ENCODE results near the gene ETV4. TPM values are rescaled to one million over a fixed set of nuclear protein-coding genes. Genes with fewer than 3 reads are reported as not detected.

Gene ETV4
- total and polyA plus RNA-seq, 4 donors, result 2.7 to 27.2 (median 13.9) TPM

DNA sequence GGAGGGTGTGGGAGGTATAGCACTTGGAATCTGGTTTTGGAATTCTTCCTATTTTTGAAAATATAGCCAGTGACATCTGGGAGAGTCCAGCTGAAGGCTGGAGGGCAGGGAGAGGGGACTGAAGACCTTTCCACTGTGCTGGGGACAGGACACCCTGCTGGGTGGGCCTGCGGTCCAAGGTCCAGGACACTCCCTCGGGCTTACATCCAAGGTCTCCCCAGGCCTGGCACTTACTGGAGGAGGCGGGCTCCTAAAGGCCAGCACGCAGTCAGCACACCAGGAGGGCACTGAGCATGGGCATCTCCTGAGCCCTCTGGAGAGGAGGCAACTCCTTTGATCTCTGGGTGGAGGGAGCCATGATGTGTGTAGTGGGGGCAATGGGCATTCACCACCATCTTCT, 35.5 kb upstream of the ETV4 start:
- no peak for DNase-seq (ENCODE audit: low read depth in 4 of 6, low spot score in 6 of 6)
- Histone ChIP-seq H3K4me1 (ENCODE audit: control insufficient read depth, insufficient read depth, low read length) (peaks cover 24% of the 10 kb centered on the region), H3K27me3 (ENCODE audit: control insufficient read depth, insufficient read depth, low read length) (no peaks in the 10 kb centered on the region), H3K9me3 (ENCODE audit: control insufficient read depth, insufficient read depth, low read length) (no peaks in the 10 kb centered on the region), H3K36me3 (ENCODE audit: control insufficient read depth, insufficient read depth, low read length) (no peaks in the 10 kb centered on the region), H3K27ac (ENCODE audit: low read depth, low read length) (no peak overlapping the region), H3K4me3 (ENCODE audit: low read depth, low read length) (no peak overlapping the region)
- 67% methylated on average over 3 of the region's 4 CpGs for WGBS (ENCODE audit: insufficient coverage)

DNA sequence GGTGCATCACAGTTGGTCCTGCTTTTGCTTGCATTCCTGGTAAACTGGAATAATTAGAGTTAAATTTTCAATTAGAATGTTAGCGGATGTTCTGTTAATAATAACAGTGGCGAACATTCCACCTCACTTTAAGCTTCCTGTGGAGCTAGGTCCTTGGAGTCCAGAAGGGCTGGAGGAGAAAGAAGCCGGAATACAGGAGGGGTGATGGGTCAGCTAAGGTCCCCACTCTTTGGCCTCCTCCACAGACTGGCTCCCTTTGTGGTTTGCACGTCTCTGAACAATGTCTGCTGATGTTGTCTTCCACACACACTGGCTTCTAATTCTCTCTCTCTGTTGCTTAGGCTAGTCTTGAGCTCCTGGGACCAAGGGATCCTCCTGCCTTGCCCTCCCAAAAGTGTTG, 35.0 kb upstream of the ETV4 start:
- no peak for DNase-seq (ENCODE audit: low read depth in 4 of 6, low spot score in 6 of 6)
- no CpG with 5 or more reads among the region's 4 CpGs for WGBS (ENCODE audit: insufficient coverage)
- H3K4me1 ChIP-seq (ENCODE audit: control insufficient read depth, insufficient read depth, low read length), result peaks cover 28% of the 10 kb centered on the region
- no peaks in the 10 kb centered on the region for H3K36me3 ChIP-seq (ENCODE audit: control insufficient read depth, insufficient read depth, low read length)
- no peaks in the 10 kb centered on the region for H3K9me3 ChIP-seq (ENCODE audit: control insufficient read depth, insufficient read depth, low read length)
- no peak overlapping the region for H3K4me3 ChIP-seq (ENCODE audit: low read depth, low read length)
- H3K27me3 ChIP-seq (ENCODE audit: control insufficient read depth, insufficient read depth, low read length), result no peaks in the 10 kb centered on the region
- no peak overlapping the region for H3K27ac ChIP-seq (ENCODE audit: low read depth, low read length)

GRCh38 chr17:43579566-43580140, 33.5 kb upstream of the ETV4 start:
- Histone ChIP-seq H3K4me3 (ENCODE audit: low read depth, low read length) (no peak overlapping the region), H3K36me3 (ENCODE audit: control insufficient read depth, insufficient read depth, low read length) (no peaks in the 10 kb centered on the region), H3K4me1 (ENCODE audit: control insufficient read depth, insufficient read depth, low read length) (peaks cover 30% of the 10 kb centered on the region), H3K9me3 (ENCODE audit: control insufficient read depth, insufficient read depth, low read length) (no peaks in the 10 kb centered on the region), H3K27ac (ENCODE audit: low read depth, low read length) (no peak overlapping the region), H3K27me3 (ENCODE audit: control insufficient read depth, insufficient read depth, low read length) (no peaks in the 10 kb centered on the region)
- 100% methylated on average over 1 of the region's 9 CpGs for WGBS (ENCODE audit: insufficient coverage)
- no peak for DNase-seq (ENCODE audit: low read depth in 4 of 6, low spot score in 6 of 6)

DNA sequence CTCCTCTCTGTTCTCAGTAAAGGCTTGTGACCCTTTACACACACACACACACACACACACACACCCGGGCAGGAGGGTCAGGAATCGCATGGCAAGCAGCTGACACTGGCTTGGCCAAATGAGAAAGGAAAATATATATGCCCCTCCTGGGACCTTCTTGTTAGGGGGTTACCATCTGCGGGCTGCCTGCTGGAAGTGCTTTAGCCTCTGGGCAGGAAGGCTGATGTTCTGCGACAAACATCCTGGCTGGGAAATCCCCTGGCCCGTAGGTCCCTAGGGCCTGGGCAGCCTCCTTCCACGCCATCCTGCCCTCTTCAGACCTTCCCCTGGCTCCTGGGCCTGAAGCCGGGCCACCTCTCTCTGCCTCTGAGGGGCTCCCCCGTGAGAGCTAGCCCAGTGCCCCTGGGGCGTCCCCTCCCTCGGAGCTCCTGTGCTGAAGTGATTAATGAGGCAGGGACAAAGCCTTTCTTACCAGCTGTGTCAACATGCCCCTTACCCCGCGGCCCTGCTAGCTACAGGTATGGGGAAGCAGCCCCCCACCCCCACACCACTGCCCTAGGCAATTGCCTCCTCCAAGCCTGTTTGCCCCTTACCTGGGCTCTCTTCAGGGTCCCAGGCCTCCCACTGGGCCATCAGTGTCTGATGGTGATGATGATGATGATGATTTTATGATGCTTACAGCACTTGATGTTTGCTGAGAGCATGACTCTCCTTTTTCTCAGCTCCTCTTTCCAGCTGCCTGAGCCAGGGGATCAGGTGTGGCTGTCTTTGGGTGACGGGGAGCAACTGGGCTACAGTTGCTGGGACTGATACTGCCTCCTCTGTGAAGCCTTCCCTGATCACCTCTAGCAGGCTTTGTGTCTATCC, 32.8 kb upstream of the ETV4 start:
- WGBS (ENCODE audit: insufficient coverage), result 26% methylated on average over 9 of the region's 13 CpGs
- no peak overlapping the region for H3K27ac ChIP-seq (ENCODE audit: low read depth, low read length)
- peaks cover 32% of the 10 kb centered on the region for H3K4me1 ChIP-seq (ENCODE audit: control insufficient read depth, insufficient read depth, low read length)

GRCh38 chr17:43578404-43578698, 32.2 kb upstream of the ETV4 start:
- Histone ChIP-seq H3K4me3 (ENCODE audit: low read depth, low read length) (no peak overlapping the region), H3K27me3 (ENCODE audit: control insufficient read depth, insufficient read depth, low read length) (no peaks in the 10 kb centered on the region), H3K27ac (ENCODE audit: low read depth, low read length) (peak overlapping the region; percentile 15), H3K4me1 (ENCODE audit: control insufficient read depth, insufficient read depth, low read length) (peaks cover 32% of the 10 kb centered on the region), H3K9me3 (ENCODE audit: control insufficient read depth, insufficient read depth, low read length) (no peaks in the 10 kb centered on the region), H3K36me3 (ENCODE audit: control insufficient read depth, insufficient read depth, low read length) (no peaks in the 10 kb centered on the region)
- WGBS (ENCODE audit: insufficient coverage), result no CpG with 5 or more reads among the region's 1 CpG
- DNase-seq (ENCODE audit: low read depth in 4 of 6, low spot score in 6 of 6), result no peak

More for the DNA sequence above, 32.8 kb upstream of the ETV4 start:
- Histone ChIP-seq H3K36me3 (ENCODE audit: control insufficient read depth, insufficient read depth, low read length) (no peaks in the 10 kb centered on the region), H3K4me3 (ENCODE audit: low read depth, low read length) (no peak overlapping the region), H3K9me3 (ENCODE audit: control insufficient read depth, insufficient read depth, low read length) (no peaks in the 10 kb centered on the region), H3K27me3 (ENCODE audit: control insufficient read depth, insufficient read depth, low read length) (no peaks in the 10 kb centered on the region)
- peak in 1 of 6 donors; percentile 33 for DNase-seq (ENCODE audit: low read depth in 4 of 6, low spot score in 6 of 6)

GRCh38 chr17:43577664-43578403, 31.7 kb upstream of the ETV4 start:
- H3K4me3 ChIP-seq (ENCODE audit: low read depth, low read length), result no peak overlapping the region
- H3K36me3 ChIP-seq (ENCODE audit: control insufficient read depth, insufficient read depth, low read length), result no peaks in the 10 kb centered on the region
- WGBS (ENCODE audit: insufficient coverage), result 54% methylated on average over 11 of the region's 14 CpGs
- no peaks in the 10 kb centered on the region for H3K9me3 ChIP-seq (ENCODE audit: control insufficient read depth, insufficient read depth, low read length)
- H3K27me3 ChIP-seq (ENCODE audit: control insufficient read depth, insufficient read depth, low read length), result no peaks in the 10 kb centered on the region
- H3K27ac ChIP-seq (ENCODE audit: low read depth, low read length), result peak overlapping the region; percentile 15
- peak in 1 of 6 donors; percentile 91 for DNase-seq (ENCODE audit: low read depth in 4 of 6, low spot score in 6 of 6)
- H3K4me1 ChIP-seq (ENCODE audit: control insufficient read depth, insufficient read depth, low read length), result peaks cover 32% of the 10 kb centered on the region

GRCh38 chr17:43576563-43577229, 30.6 kb upstream of the ETV4 start:
- whole genome bisulfite sequencing (ENCODE audit: insufficient coverage), result 11% methylated on average over 3 of the region's 10 CpGs
- H3K36me3 ChIP-seq (ENCODE audit: control insufficient read depth, insufficient read depth, low read length), result no peaks in the 10 kb centered on the region
- no peak overlapping the region for H3K4me3 ChIP-seq (ENCODE audit: low read depth, low read length)
- H3K27me3 ChIP-seq (ENCODE audit: control insufficient read depth, insufficient read depth, low read length), result no peaks in the 10 kb centered on the region
- H3K27ac ChIP-seq (ENCODE audit: low read depth, low read length), result no peak overlapping the region
- no peaks in the 10 kb centered on the region for H3K9me3 ChIP-seq (ENCODE audit: control insufficient read depth, insufficient read depth, low read length)
- DNase-seq (ENCODE audit: low read depth in 4 of 6, low spot score in 6 of 6), result peak; percentile 63 to 94 (median 72)
- peaks cover 32% of the 10 kb centered on the region for H3K4me1 ChIP-seq (ENCODE audit: control insufficient read depth, insufficient read depth, low read length)

DNA sequence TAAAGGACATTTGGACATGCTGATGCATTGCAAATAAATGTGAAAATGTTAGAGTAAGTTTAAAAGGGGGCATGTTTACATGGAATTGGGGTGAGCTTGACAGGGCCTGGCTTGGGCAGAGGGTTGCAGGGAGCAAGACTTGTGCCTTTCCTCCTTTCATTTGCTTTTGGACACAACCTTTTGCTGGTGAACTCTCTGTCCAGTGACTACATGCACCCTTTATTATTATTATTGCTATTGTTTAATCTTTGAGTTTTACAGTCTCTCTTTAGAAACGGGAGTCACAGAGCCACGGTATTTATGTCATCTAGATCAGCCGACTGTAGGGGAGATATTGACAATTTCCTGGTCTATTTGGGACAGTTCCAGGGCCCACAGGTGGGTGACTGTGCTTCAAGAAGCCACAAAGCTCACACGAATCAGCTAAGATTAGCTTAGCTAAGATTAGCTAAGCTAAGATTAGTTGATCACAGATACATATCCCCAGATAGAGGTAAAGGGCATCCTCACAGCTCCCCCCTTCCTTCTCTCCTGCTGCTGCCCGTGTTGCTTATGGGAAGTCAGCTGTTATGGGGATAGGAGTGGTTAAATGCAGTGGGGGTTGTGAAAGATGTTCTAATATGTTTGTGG, 28.9 kb upstream of the ETV4 start:
- no peaks in the 10 kb centered on the region for H3K27me3 ChIP-seq (ENCODE audit: control insufficient read depth, insufficient read depth, low read length)
- no peaks in the 10 kb centered on the region for H3K9me3 ChIP-seq (ENCODE audit: control insufficient read depth, insufficient read depth, low read length)
- H3K4me3 ChIP-seq (ENCODE audit: low read depth, low read length), result no peak overlapping the region
- H3K4me1 ChIP-seq (ENCODE audit: control insufficient read depth, insufficient read depth, low read length), result peaks cover 27% of the 10 kb centered on the region
- no peak for DNase-seq (ENCODE audit: low read depth in 4 of 6, low spot score in 6 of 6)
- WGBS (ENCODE audit: insufficient coverage), result 60% methylated on average over 3 of the region's 5 CpGs
- no peak overlapping the region for H3K27ac ChIP-seq (ENCODE audit: low read depth, low read length)
- no peaks in the 10 kb centered on the region for H3K36me3 ChIP-seq (ENCODE audit: control insufficient read depth, insufficient read depth, low read length)

DNA sequence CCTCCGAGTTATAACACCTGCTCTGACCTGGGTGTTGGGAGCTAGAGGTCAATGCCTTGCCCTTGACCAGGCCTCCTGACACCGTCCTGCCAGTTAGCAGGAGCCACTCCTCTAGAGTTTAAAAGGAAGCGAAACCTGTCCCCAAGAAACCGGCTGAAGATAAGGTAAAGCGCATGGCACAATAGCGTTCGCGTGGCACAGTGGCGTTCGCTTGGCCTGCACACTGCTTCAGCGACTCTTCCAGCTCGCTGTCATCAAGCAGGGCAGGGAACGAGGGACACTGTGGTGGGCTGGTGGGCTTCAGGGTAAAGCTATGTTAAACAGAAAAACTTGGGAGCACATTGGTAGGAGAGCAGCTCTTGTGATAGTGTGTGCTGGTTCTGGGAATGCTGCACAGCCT, 28.2 kb upstream of the ETV4 start:
- Histone ChIP-seq H3K4me1 (ENCODE audit: control insufficient read depth, insufficient read depth, low read length) (peaks cover 27% of the 10 kb centered on the region), H3K27ac (ENCODE audit: low read depth, low read length) (no peak overlapping the region), H3K9me3 (ENCODE audit: control insufficient read depth, insufficient read depth, low read length) (no peaks in the 10 kb centered on the region), H3K27me3 (ENCODE audit: control insufficient read depth, insufficient read depth, low read length) (no peaks in the 10 kb centered on the region), H3K36me3 (ENCODE audit: control insufficient read depth, insufficient read depth, low read length) (no peaks in the 10 kb centered on the region), H3K4me3 (ENCODE audit: low read depth, low read length) (no peak overlapping the region)
- DNase-seq (ENCODE audit: low read depth in 4 of 6, low spot score in 6 of 6), result no peak
- 72% methylated on average over 13 of the region's 13 CpGs for WGBS (ENCODE audit: insufficient coverage)
